Activated naive CD8-positive, alpha-beta T cell treated with anti-CD3 and anti-CD28 coated beads, Interleukin-2, amount 10 ng/mL, durations not matched to agents 7 days and 5 days (primary cell): ENCODE data around the gene ROPN1. TPM values are rescaled to one million over a fixed set of nuclear protein-coding genes. Genes with fewer than 3 reads are reported as not detected.

ENCODE experiments used
- ATAC-seq: fragments of 150-1000 bp; cut with Tn5 transposase; one replicate; pipeline ENCODE4 v1.10.0; 2021; ENCODE audit warnings: low read depth, moderate library complexity
- POLR2A ChIA-PET: fragments of 350-600 bp; sonication (Branson Sonifier 250); formaldehyde crosslinking; loops from one replicate; lab custom pipeline; 2021; ENCODE audit warnings: antibody characterized with exemption; lab: Charles Lee
- DNase-seq: peaks from one replicate; pipeline ENCODE4 v3.0.0; 2021
- H3K27ac Mint-ChIP-seq: one replicate; pipeline ENCODE4 v1.8.0; 2022; ENCODE audit warnings: mild to moderate bottlenecking, mixed read lengths
- H3K27me3 Mint-ChIP-seq: one replicate; pipeline ENCODE4 v1.8.0; 2022; ENCODE audit warnings: mild to moderate bottlenecking, moderate library complexity, mixed read lengths
- H3K36me3 Mint-ChIP-seq: one replicate; pipeline ENCODE4 v1.8.0; 2021; ENCODE audit warnings: mild to moderate bottlenecking, mixed read lengths
- H3K4me1 Mint-ChIP-seq: one replicate; pipeline ENCODE4 v1.8.0; 2021; ENCODE audit warnings: mixed read lengths
- H3K4me3 Mint-ChIP-seq: one replicate; pipeline ENCODE4 v1.8.0; 2022; ENCODE audit warnings: mild to moderate bottlenecking, moderate library complexity, mixed read lengths
- H3K9me3 Mint-ChIP-seq: one replicate; pipeline ENCODE4 v1.8.0; 2021; ENCODE audit warnings: mixed read lengths
- total RNA-seq, 2 experiments: library from RNA; stranded (reverse); gene quantifications; one replicate each; pipeline ENCODE4 v1.2.3, GENCODE V29; 2021

The ROPN1 gene
- total RNA-seq, 2 experiments from 2014 or later = not detected

DNA sequence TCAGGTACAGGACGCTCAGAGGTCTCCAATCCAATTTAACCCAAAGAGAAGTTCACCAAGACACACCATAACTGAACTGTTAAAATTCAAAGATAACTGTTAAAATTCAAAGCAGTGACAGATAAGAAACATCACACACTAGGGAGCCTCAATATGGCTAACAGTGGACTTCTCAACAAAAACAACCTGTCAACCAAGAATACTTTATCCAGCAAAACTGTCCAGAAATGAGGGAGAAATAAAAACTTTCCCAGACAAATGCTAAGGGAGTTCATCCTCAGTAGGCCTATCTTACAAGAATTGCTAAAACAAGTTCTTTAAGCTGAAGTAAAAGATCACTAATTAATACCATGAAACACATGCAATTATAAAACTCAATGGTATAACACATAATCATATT, 71.5 kb downstream of the ROPN1 start:
- no peak overlapping the region for H3K27ac Mint-ChIP-seq
- H3K9me3 Mint-ChIP-seq = peaks cover 26% of the 10 kb centered on the region
- ATAC-seq = no peak
- DNase-seq = no peak
- POLR2A ChIA-PET = no interaction called here
- H3K4me1 Mint-ChIP-seq = peaks cover 6% of the 10 kb centered on the region
- no peak overlapping the region for H3K4me3 Mint-ChIP-seq
- no peaks in the 10 kb centered on the region for H3K27me3 Mint-ChIP-seq
- H3K36me3 Mint-ChIP-seq = peaks cover 70% of the 10 kb centered on the region

GRCh38 chr3:123919353-123919752, 72.6 kb downstream of the ROPN1 start:
- Mint-ChIP-seq H3K27ac (no peak overlapping the region), H3K9me3 (peaks cover 26% of the 10 kb centered on the region)

More at GRCh38 chr3:123919353-123919752, 72.6 kb downstream of the ROPN1 start:
- POLR2A ChIA-PET = no interaction called here
- DNase-seq = no peak
- peaks cover 6% of the 10 kb centered on the region for H3K4me1 Mint-ChIP-seq
- H3K36me3 Mint-ChIP-seq = peaks cover 67% of the 10 kb centered on the region
- no peaks in the 10 kb centered on the region for H3K27me3 Mint-ChIP-seq
- no peak for ATAC-seq
- no peak overlapping the region for H3K4me3 Mint-ChIP-seq

Other genes with a start within 250 kb of the ROPN1 start
- under 1 TPM in 1 of 2 experiments, not detected in 1; 0.11 TPM for gene MYLK, start 107.8 kb downstream of the ROPN1 start, total RNA-seq
- 10 to 100 TPM; 48.9 to 63.0 TPM for gene CCDC14, start 30.9 kb downstream of the ROPN1 start, total RNA-seq
- 1 to 10 TPM; 3.4 to 4.0 TPM for gene KALRN, start 41.2 kb upstream of the ROPN1 start, total RNA-seq